GM18519 (cell line): ENCODE results near the gene KNDC1.
"Not testable (repeated sequence)": the region's sequence is repeated elsewhere in the genome, so short reads cannot be mapped to it uniquely, and the experiment has no call there.

Experiments
- ATAC-seq: cut with Tn5 transposase; IDR thresholded peaks from one replicate; pipeline ENCODE4 v1.9.1; 2021; ENCODE audit warnings: mild to moderate bottlenecking, moderate library complexity; ENCODE audit not compliant: unreplicated experiment, low FRiP score

The KNDC1 gene

DNA sequence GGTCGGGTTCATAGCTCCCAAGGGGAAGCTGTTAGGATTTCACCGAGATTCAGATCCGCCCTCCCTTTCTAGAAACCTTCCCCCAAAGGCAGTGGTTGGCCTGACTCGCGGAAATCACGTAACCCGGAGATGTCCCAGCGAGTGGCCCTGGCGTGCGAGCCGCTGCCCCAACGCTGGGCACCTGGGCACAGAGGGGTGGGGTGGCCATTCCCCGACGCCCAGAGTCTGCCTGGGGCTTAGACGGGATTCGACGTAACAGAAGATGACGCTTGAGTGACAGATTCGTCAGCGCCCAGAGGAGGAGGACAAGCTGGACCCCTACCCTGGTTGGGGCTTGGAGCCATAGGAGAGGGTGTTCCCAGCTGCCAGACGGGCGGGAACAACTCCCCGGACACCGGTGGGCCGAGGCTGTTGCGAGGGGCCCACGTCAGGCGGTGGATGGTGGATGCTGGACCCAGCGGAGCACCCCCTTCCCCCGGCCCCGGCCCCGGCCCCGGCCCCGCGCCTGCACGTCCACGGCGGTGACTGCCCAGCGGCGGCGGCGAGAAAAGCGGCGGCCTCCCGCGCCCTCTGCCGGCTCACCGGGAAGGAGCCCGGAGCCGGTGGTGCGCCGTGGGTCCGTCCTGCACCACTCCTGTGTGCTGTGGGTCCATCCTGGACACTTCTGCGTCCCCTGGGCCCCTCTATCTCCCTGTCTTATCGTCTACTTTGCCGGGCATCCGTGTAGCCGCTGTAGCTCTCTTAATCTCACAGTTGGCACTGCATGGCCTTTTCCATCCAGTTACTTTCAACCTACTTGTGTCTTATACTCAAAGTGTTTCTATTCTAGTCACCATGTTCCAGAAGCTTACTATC, 35.4 kb upstream of the KNDC1 start:
- ATAC-seq: no peak

- ATAC-seq: no peak
Observed at GRCh38 chr10:133125901-133126300, 34.1 kb upstream of the KNDC1 start.

DNA sequence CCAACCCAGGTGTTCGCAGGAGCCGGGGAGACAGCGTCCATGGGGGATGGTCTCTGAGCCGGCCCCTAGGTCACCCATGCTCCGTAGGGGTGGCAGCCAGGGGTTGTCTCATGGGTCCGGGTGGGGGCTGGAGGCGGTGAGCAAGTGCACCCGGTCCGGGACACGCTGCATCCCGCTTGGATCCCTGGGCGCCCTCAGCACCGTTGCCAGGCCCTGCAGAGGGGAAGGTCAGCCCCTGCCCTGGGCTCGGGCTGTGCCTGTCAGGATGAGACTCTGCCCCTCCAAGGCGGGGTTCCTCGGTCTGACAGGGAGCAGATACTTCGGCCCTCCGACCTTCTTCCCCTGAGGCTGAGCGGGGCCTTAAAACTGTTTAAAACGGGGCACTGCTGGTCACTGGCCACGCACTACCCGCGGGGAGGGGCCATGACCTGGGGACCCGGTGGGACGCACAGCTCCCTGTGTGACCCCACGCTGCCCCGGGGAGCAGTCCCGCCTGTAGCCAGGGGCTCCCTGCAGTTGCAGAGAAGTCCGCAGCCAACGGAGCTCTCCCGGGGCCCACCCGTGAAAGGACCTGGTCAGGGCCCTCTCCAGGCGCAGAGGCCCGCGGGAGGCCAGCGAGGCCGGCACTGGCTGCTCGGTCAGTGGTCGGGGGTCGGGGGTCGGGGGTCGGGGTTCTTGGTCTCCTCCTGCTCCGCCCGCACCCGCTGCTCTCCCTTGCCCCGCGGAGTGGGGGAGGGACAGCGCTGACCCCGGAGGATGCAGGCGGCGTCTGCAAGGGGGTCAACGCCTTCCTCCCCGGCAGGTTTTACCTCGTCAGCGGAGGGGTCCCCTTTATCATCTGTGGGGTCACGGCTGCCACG, 33.4 kb upstream of the KNDC1 start:
- no peak for ATAC-seq

- no peak for ATAC-seq
Observed at GRCh38 chr10:133127291-133128125, 32.5 kb upstream of the KNDC1 start.

DNA sequence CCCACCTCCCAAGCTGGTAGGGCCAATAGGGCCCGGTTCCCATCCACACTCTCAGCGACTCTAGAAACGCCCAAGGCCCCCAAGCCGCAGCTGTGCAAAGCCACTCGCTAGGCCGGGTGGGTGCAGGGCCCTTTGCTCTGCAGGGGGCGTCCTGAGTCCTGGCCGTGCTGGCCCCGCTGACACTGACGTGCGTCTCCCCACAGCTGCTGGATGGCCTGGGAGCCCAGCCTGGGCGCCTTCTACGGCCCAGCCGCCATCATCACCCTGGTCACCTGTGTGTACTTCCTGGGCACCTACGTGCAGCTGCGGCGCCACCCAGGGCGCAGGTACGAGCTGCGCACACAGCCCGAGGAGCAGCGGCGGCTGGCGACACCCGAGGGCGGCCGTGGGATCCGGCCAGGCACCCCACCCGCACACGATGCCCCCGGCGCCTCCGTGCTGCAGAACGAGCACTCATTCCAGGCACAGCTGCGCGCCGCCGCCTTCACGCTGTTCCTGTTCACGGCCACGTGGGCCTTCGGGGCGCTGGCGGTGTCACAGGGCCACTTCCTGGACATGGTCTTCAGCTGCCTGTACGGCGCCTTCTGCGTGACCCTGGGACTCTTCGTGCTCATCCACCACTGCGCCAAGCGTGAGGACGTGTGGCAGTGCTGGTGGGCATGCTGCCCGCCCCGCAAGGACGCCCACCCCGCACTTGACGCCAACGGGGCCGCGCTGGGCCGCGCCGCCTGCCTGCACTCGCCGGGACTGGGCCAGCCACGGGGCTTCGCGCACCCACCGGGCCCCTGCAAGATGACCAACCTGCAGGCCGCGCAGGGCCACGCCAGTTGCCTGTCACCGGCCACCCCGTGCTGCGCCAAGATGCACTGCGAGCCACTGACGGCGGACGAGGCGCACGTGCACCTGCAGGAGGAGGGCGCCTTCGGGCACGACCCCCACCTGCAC, 31.6 kb upstream of the KNDC1 start:
- ATAC-seq: no peak

DNA sequence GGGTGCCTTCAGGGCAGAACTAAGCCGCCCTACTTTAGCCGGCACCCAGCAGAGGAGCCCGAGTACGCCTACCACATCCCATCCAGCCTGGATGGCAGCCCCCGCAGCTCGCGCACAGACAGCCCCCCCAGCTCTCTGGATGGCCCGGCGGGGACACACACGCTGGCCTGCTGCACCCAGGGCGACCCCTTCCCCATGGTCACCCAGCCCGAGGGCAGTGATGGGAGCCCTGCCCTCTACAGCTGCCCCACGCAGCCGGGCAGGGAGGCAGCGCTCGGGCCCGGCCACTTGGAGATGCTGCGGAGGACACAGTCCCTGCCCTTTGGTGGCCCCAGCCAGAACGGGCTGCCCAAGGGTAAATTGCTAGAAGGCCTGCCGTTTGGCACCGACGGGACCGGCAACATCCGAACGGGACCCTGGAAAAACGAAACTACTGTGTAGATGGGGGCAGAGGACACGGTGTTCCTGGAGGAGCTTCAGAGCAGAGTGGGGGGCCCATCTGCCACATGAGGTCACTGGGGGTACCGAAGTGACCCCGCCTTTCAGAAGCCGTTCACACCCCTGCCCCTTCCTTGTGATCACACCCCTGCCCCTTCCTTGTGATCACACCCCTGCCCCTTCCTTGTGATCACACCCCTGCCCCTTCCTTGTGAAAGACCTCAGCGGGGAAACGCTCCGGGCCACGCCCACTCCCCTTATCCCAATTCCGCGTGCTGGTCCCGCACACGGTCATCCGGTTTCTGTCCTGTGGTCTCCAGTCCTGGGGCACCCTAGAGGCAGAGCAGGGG, 30.8 kb upstream of the KNDC1 start:
- ATAC-seq: no peak

DNA sequence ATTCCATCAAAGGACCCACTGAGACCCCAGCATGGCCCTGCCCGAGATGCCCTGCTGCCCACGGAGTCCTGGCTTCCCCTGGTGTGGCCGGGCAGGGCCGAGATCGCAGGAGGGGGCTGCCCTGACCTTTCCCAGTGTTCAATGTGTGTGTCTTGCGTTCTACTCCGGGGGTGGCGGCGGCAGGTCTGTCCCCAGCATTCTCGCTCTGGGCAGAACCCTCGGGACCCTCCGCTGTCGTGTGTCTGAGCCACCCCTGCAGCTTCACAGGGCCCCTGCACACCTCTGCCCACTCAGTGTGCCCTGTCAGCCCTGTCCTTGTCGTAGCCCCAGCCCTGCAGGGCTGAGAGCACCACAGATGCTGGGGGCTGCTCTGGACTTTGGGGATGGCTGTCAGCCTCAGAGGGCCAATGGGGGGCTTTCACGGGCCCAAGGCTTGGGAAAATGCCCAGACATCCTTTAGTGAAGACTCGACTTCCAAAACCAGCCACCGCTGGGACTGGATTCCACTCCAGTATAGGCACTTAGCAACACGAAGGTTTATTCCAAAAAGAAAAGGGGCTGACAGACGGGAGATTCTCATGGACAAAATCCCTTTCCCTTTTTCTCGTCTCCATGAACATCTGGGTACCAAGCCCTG, 30.0 kb upstream of the KNDC1 start:
- no peak for ATAC-seq

- ATAC-seq: no peak
Observed at GRCh38 chr10:133130602-133131001, 29.4 kb upstream of the KNDC1 start.

- ATAC-seq: no peak
Observed at GRCh38 chr10:133131053-133131452, 29.0 kb upstream of the KNDC1 start.

DNA sequence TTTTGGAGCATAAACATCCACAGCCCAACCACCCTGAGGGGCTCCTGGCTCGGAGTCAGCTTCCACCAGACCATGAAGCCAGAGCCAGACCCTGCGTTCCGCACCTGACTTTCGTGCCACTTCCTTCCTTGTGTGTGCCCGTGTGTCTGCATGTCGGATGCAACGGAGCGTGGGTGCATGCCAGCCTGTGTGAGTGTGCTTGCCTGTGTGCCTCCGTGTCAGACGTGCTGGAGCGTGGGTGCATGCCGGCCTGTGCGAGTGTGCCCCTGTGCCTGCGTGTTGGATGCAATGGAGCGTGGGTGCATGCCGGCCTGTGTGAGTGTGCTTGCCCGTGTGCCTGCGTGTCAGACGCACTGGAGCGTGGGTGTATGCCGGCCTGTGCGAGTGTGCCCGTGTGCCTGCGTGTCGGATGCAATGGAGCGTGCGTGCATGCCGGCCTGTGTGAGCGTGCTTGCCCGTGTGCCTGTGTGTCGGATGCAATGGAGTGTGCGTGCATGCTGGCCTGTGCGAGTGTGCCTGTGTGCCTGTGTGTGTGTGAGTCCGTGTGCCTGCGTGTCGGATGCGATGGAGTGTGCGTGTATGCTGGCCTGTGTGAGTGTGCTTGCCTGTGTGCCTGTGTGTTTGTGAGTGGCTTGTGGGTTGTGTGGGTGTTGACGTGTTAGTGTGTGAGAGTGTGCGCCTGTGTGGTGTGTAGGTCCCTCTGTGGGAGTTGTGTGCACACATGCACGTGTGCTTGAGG, 28.1 kb upstream of the KNDC1 start:
- ATAC-seq: no peak

DNA sequence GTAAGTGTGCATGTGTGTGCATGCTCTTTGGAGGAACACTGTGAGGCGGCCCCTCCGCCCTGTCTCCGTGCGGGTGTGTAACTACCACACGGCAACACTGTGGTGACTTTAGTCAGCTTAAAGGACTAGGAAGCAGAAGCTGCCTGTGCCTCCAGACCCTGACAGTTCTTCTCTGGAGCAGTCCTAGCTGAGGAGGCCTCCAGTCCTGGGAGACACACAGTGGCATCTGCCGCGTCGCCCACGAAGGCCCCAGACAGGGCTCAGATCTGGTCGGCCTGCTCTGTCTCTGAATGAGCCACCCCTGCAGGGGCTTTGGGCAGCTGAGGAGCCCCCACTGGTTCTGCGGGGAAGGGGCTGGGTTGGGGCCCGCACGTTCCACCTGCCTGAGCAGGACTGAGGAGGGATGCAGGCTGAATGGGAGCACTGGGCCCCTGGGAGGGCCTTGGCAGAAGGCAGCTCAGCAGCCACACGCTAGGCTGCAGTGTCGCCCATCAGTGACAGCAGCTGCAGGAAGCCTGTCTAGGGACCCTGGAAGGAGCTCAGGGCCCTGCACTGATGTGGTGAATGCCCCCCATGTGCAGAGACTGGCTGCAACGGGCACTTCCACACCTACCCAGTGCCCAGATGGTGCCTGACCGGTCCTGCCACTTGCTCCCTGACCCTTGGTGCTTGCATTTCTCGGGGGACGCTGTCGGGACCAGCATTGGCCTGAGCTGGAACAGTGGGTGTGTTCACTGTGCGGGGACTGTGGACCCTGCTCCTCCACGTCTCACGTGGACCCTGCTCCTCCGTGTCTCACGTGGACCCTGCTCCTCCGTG, 27.3 kb upstream of the KNDC1 start:
- no peak for ATAC-seq

DNA sequence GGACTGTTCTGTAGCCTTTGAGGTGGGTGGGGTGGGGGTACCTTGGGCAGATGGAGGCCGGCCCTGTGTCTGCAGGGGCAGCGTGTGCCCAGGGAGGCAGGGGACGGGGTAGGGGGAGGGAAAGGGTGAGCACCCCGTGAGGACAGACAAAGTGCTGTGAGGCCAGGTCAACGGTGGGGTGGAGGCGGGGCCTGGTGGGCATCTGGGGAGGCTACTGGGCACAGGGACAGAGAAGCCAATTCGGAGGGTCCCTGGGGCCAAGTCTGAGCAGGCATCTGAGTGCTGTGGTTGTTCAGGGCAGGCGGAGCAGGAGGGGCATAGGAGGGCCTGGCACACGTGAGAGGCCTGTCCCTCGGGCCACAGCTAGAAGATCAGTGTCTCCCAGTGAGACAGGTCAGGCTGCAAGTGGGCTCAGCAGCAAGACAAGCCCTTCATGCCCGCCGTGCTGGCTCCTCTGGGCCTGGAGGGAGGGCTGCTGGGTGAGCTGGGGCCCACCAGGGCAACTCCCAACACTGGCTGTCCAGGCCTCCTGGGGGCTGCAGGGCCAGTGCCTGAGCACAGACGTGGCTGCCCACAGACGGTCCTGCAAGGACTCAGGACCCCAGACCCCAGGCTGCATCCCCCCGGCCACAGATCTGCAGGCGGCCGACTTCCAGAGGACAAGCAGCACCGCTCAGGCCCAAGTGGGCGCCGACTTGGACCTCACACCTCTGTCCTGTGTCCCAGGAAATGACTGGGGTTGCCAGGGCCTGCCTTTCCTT, 26.4 kb upstream of the KNDC1 start:
- no peak for ATAC-seq

GRCh38 chr10:133134411-133135115, 25.5 kb upstream of the KNDC1 start:
- ATAC-seq: no peak

- no peak for ATAC-seq
Observed at GRCh38 chr10:133135116-133135465, 24.9 kb upstream of the KNDC1 start.

GRCh38 chr10:133137486-133138145, 22.4 kb upstream of the KNDC1 start:
- ATAC-seq: not testable (repeated sequence)
